Stimulated activated effector memory CD8-positive, alpha-beta T cell treated with anti-CD3 and anti-CD28 coated beads, Interleukin-12 subunit alpha, Interleukin-12 subunit beta, amount 100 ng/mL, for 72 hours (primary cell): Measurements from ENCODE around the gene ZFP37.
A peak's percentile ranks its signal among the peaks of the same experiment; 100 is the strongest.

Source experiments
- ATAC-seq: fragments of 150-1000 bp; cut with Tn5 transposase; 2 replicates; pipeline ENCODE4 v1.10.0; 2021
- DNase-seq, 2 donors: peaks; one replicate each; pipeline ENCODE4 v3.0.0; 2021 to 2022; ENCODE audit warnings: low spot score in 2 of 2
- H3K27ac Mint-ChIP-seq: one replicate; pipeline ENCODE4 v1.8.0; 2022; ENCODE audit warnings: mild to moderate bottlenecking, mixed read lengths
- H3K36me3 Mint-ChIP-seq: one replicate; pipeline ENCODE4 v1.8.0; 2022; ENCODE audit warnings: mild to moderate bottlenecking, mixed read lengths
- H3K4me1 Mint-ChIP-seq: one replicate; pipeline ENCODE4 v1.8.0; 2022; ENCODE audit warnings: mixed read lengths
- H3K4me3 Mint-ChIP-seq: one replicate; pipeline ENCODE4 v1.8.0; 2022; ENCODE audit warnings: mild to moderate bottlenecking, mixed read lengths
- H3K9me3 Mint-ChIP-seq: one replicate; pipeline ENCODE4 v1.8.0; 2022; ENCODE audit warnings: mixed read lengths

The ZFP37 gene

GRCh38 chr9:113012492-113012891 is 44.0 kb downstream of the ZFP37 start:
- Mint-ChIP-seq H3K4me1 (no peaks in the 10 kb centered on the region), H3K27ac (no peak overlapping the region), H3K36me3 (no peaks in the 10 kb centered on the region), H3K4me3 (peak overlapping the region; percentile 69), H3K9me3 (peaks cover 16% of the 10 kb centered on the region)
- ATAC-seq: no peak
- DNase-seq: no peak

- Mint-ChIP-seq H3K36me3 (no peaks in the 10 kb centered on the region), H3K27ac (no peak within 1 kb of the TSS), H3K9me3 (peaks cover 16% of the 10 kb centered on the region), H3K4me1 (no peaks in the 10 kb centered on the region), H3K4me3 (peak within 1 kb of the TSS; percentile 69)
- no peak for DNase-seq
- peak; percentile 58 for ATAC-seq
Measured at GRCh38 chr9:113011911-113012381, 44.6 kb downstream of the ZFP37 start, which contains the start of gene ZNF883. Gene ZNF883 (minus strand): TSS chr9:113012192.

GRCh38 chr9:113005777-113006176 is 50.7 kb downstream of the ZFP37 start:
- H3K9me3 Mint-ChIP-seq: peaks cover 24% of the 10 kb centered on the region
- no peak overlapping the region for H3K4me3 Mint-ChIP-seq

GRCh38 chr9:112997236-112997941 is 59.1 kb downstream of the ZFP37 start:
- ATAC-seq (no peak), DNase-seq (no peak)
- no peak overlapping the region for H3K27ac Mint-ChIP-seq
- peaks cover 7% of the 10 kb centered on the region for H3K36me3 Mint-ChIP-seq
- H3K4me3 Mint-ChIP-seq: no peak overlapping the region
- peaks cover 43% of the 10 kb centered on the region for H3K9me3 Mint-ChIP-seq
- no peaks in the 10 kb centered on the region for H3K4me1 Mint-ChIP-seq

More at GRCh38 chr9:113005777-113006176, 50.7 kb downstream of the ZFP37 start:
- H3K36me3 Mint-ChIP-seq: peaks cover 4% of the 10 kb centered on the region
- DNase-seq (no peak), ATAC-seq (no peak)
- H3K4me1 Mint-ChIP-seq: no peaks in the 10 kb centered on the region
- no peak overlapping the region for H3K27ac Mint-ChIP-seq
